ENCODE results near the gene FOXK2. TPM values are rescaled to one million over a fixed set of nuclear protein-coding genes. Genes with fewer than 3 reads are reported as not detected.

The FOXK2 gene
- total and polyA plus RNA-seq, 2 of the 8 experiments (the other 6 are each of a cell fraction or from before 2014, with no cell fraction given): 34.7 to 64.9 TPM

DNA sequence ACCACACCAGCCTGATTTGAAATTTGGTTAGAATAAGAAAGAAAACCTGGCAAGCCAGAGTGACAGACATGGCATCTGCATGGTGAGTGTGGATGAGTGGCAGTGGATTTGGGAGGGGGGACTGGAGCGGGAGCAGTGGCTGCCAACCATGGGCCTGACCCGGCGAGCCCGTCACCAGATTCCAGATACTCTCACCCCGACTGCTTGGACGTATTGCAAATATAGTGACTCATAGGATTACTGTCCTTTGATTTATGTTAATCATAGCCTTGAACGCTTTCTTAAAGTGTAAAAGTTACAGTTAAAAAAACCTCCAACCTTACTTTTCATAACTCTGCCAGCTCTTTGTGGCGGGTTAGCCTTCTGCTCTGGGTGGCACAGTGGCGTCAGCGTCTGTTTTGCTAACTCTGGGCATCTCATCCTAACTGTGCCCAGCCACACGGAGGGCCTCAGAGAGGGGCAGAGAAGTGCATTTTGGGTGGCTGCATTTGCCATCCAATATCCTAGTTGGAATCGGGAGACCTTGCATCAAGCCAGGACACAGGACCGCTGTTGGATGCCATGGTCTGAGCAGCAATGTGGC is 26.8 kb upstream of the FOXK2 start (continued):
- TF ChIP-seq FOSL1 (IDR thresholded peaks at IDR 0.05; ENCODE audit: insufficient read depth, low read depth, low read length) (no peak), GABPA (IDR thresholded peaks at IDR 0.05; ENCODE audit: borderline replicate concordance, insufficient read depth, low read length) (no peak), YY1 (IDR thresholded peaks at IDR 0.05; ENCODE audit: low read depth, low read length) (no peak), KDM1A (IDR thresholded peaks at IDR 0.05; ENCODE audit: borderline replicate concordance, low read length) (no peak)
- TF ChIP-seq, protein P1, sequence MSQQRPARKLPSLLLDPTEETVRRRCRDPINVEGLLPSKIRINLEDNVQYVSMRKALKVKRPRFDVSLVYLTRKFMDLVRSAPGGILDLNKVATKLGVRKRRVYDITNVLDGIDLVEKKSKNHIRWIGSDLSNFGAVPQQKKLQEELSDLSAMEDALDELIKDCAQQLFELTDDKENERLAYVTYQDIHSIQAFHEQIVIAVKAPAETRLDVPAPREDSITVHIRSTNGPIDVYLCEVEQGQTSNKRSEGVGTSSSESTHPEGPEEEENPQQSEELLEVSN (IDR thresholded peaks at IDR 0.05): no peak
